Right lobe of liver (tissue), 4 donors: Measurements from ENCODE around the gene SRSF7.

Experiments used
- POLR2A ChIP-seq: fragments of 450-650 bp; IDR thresholded peaks from one replicate; pipeline ENCODE4 v1.6.1; 2017; ENCODE audit warnings: antibody characterized with exemption, mild to moderate bottlenecking
- TF ChIP-seq, protein P1 (sequence below), 4 donors: fragments of 200-600 bp in 3 of 4; fragments of 450-650 bp in 1 of 4; IDR thresholded peaks; one replicate each; pipeline versions ENCODE4 v1.5.1 to v1.8.0; 2016 to 2022; ENCODE audit warnings: antibody characterized with exemption in 4 of 4, mild to moderate bottlenecking in 2 of 4
- donor health status: DM: no; HTN: no; CAD: no.
- donor health status: DM: no; HTN: no; CAD: no.
- donor health status: DM: no; HTN: yes; CAD: no.

DNA sequence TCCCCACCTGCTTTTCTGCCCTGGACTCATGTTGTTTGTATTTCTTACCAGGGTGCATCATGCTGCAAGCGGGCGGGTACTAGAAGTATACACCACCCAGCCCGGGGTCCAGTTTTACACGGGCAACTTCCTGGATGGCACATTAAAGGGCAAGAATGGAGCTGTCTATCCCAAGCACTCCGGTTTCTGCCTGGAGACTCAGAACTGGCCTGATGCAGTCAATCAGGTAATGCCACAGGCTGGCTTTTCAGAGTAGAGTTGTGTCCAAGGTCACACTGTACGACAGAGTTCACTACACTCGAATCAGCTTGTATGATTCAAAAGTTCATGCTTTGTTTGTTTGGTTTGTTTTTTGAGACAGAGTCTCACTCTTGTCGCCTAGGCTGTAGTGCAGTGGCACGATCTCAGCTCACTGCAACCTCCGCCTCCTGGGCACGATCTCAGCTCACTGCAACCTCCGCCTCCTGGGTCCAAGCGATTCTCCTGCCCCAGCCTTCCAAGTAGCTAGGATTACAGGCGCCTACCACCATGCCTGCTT, 19.4 kb downstream of the SRSF7 start:
- TF ChIP-seq, protein P1, sequence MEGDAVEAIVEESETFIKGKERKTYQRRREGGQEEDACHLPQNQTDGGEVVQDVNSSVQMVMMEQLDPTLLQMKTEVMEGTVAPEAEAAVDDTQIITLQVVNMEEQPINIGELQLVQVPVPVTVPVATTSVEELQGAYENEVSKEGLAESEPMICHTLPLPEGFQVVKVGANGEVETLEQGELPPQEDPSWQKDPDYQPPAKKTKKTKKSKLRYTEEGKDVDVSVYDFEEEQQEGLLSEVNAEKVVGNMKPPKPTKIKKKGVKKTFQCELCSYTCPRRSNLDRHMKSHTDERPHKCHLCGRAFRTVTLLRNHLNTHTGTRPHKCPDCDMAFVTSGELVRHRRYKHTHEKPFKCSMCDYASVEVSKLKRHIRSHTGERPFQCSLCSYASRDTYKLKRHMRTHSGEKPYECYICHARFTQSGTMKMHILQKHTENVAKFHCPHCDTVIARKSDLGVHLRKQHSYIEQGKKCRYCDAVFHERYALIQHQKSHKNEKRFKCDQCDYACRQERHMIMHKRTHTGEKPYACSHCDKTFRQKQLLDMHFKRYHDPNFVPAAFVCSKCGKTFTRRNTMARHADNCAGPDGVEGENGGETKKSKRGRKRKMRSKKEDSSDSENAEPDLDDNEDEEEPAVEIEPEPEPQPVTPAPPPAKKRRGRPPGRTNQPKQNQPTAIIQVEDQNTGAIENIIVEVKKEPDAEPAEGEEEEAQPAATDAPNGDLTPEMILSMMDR (IDR thresholded peaks at IDR 0.05): no peak
- no peak for TF ChIP-seq POLR2A
